HG02884 (cell line): ENCODE measurements around the gene ISL2.

Experiments used
- ATAC-seq: cut with Tn5 transposase; IDR thresholded peaks from one replicate; pipeline ENCODE4 v1.9.1; 2021; ENCODE audit warnings: mild to moderate bottlenecking, moderate library complexity; ENCODE audit not compliant: unreplicated experiment

Gene ISL2

GRCh38 chr15:76368122-76368621 is 31.6 kb downstream of the ISL2 start:
- no peak for ATAC-seq

GRCh38 chr15:76376029-76376428 is 39.5 kb downstream of the ISL2 start:
- no peak for ATAC-seq

DNA sequence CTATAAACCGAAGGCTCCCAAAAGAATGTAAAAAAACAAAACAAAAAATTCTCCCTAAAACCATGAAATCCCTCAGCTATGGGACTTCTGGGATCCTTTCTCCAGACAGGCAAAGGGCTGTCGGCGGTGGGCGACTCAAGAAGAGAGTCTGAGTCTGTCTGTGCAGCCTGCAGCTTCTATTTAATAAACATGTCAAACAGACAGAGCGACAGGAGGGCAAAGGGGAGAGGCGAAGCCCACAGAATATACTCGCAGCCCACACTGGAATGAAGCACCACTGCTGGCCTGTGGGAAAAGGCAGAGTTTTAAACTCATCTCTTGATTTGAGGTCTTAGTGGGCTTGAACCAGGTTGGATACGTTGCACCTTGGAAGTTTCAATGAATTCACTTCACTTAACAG is 40.2 kb downstream of the ISL2 start:
- ATAC-seq: no peak

DNA sequence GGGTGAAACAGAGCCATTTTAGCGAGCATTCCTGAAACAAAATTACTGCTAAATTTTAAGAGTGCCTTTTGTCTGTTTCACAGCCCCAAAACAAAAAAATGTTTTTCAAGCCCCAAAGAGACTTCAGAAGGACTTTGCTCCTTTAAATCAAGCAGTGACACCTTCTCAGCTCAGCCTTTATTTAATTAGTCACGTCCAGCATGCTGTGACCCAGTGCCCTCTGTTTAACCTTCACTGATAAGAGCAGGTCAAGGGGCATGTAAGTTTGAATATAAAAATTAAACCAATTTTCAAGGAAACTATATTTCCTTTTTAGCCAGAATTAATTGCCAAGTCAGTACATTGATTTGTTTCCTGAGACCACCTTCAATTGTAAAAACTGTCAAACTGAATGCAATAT is 40.6 kb downstream of the ISL2 start:
- ATAC-seq: no peak

DNA sequence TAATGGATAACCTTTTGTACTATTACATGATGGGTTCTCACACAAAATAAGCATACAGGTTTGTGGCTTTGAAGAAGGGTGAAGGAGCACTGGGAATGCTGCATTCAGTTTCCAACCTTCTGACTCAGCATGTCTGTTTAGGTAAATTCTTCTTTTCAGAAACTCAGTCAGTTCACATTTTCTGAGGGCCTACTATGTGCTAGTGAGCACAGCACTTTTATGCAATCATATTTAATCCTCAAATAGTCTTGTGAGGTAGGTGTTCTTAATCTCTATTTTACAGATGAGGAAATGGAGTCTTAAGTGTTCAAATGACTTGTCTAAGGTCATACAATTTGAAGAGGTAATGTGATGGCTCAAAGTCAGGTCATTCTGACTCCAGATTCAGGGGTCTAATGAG is 41.2 kb downstream of the ISL2 start:
- ATAC-seq: no peak

DNA sequence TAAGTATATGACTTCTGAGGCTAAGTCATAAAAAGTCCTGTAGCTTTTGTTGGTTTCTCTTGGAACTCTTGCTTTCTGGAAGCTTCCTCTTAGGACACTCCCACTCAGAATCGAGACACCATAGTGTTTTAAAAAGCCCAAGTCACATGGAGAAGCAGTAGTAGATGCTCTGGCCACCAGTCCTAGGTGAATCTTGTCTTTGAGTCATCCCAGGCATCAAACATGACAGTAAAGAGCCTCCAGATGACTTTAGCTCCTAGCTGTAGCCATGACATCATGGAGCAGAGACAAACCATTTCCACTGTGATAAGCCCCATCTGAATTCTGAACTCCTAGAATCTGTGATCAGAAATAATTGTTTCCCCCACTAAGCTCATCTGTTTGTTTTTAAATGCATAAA is 42.1 kb downstream of the ISL2 start:
- ATAC-seq: no peak

GRCh38 chr15:76380249-76380648 is 43.7 kb downstream of the ISL2 start:
- ATAC-seq: no peak

- ATAC-seq: no peak
Measured at GRCh38 chr15:76381366-76381765, 44.8 kb downstream of the ISL2 start.

DNA sequence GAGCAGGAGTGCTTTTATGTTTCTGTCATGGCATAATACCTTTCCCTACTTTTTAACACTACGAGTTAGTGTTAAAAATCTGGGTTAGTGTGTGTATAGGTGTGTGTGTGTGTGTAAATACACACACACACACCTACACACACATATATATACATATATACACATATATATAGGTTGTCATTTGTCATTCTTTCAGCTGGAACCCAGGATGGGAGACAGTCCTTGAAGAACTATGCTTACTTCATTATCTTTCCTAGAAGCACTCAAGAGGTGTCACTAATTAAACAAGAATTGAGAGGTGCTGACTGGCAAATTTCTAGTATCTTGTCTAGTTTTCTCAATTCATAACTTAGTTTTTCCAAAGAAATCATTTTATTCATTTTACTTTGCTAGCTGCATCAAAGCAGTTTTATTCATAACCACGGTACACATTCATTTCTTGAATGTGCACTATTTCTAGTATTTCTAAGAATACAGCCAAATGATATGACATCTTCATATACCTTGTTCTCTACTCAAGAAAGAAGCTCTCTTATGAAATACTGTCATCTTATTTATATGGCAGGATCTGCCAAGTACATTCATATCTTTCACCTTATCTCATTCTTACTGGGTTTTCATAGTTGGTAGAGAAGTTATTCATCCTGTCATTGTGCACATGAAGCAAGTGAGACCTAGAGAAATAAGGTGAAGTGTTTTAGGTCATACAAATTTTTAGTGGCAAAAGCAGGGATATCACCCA is 46.6 kb downstream of the ISL2 start:
- ATAC-seq: no peak

GRCh38 chr15:76384409-76384808 is 47.8 kb downstream of the ISL2 start:
- no peak for ATAC-seq

DNA sequence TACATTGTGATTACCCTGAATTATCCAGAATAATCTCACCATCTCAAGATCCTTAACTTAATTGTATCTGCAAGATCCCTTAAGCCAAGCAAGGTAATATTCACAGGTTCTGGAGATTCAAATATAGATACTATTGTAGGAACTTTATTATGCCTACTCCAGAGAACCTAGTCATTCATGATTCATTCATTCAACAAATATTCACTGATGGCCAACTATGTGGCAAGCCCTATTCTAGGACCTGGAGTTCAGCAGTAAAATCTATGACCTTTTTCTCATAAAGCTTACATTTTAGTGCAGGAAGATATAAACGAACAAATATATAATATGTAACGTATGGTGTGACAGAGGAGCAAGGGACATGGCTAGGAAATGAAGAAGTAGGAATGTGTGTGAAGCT is 49.6 kb downstream of the ISL2 start:
- ATAC-seq: no peak

GRCh38 chr15:76386926-76387325 is 50.4 kb downstream of the ISL2 start:
- no peak for ATAC-seq

- ATAC-seq: no peak
Measured at GRCh38 chr15:76390571-76390970, 54.0 kb downstream of the ISL2 start.

DNA sequence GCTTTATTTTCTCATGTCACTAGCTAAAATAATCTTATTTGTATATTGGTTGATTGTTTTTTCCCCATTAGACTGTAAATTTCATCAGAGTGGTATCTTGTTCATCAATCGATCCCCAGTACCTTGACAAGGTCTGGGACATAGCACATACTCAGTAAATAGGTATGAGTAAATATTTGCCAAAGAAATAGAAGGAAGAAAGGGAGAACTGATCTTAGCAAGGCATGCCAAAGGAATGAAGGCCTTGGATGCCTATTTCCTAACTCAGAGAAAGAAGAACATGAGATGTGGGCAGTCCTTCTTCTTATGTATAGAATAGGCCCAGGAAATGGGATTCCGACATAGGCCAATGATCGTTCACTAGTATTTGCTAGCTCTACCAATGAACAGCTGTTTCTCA is 54.7 kb downstream of the ISL2 start:
- ATAC-seq: no peak

- no peak for ATAC-seq
Measured at GRCh38 chr15:76391847-76392246, 55.3 kb downstream of the ISL2 start.
